Esophagus muscularis mucosa (tissue), 3 donors: Measurements from ENCODE around the gene NUMA1.

ENCODE experiments used
- POLR2A ChIP-seq: fragments of 450-650 bp; IDR thresholded peaks from one replicate; pipeline ENCODE4 v1.6.1; 2017; ENCODE audit warnings: antibody characterized with exemption, moderate library complexity, mild to moderate bottlenecking, low read depth
- TF ChIP-seq, protein P1 (sequence below), 3 experiments: fragments of 200-600 bp in 2 of 3; fragments of 450-650 bp in 1 of 3; sonication (generic) in 2 of 3; IDR thresholded peaks; one replicate each; pipeline ENCODE4 v1.5.1; 2017 to 2019; ENCODE audit warnings: antibody characterized with exemption in 3 of 3, mild to moderate bottlenecking in 2 of 3, moderate library complexity in 1 of 3

DNA sequence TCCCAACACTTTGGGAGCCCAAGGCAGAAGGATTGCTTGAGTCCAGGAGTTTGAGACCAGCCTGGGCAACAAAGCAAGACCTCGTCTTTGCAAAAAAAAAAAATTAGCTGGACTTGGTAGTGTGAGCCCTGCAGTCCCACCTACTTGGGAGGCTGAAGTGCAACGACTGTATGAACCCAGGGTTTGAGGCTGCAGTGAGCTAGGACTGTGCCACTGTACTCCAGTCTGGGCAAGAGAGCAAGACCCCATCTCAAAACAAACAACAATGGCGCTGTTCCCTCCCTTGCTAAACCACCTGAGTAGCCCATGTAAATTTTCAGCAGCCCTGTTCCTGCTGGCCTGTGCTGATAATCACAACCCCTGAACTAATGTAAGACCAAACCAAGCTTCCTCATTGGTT, 19.7 kb upstream of the NUMA1 start:
- no peak for TF ChIP-seq POLR2A
- TF ChIP-seq, protein P1, sequence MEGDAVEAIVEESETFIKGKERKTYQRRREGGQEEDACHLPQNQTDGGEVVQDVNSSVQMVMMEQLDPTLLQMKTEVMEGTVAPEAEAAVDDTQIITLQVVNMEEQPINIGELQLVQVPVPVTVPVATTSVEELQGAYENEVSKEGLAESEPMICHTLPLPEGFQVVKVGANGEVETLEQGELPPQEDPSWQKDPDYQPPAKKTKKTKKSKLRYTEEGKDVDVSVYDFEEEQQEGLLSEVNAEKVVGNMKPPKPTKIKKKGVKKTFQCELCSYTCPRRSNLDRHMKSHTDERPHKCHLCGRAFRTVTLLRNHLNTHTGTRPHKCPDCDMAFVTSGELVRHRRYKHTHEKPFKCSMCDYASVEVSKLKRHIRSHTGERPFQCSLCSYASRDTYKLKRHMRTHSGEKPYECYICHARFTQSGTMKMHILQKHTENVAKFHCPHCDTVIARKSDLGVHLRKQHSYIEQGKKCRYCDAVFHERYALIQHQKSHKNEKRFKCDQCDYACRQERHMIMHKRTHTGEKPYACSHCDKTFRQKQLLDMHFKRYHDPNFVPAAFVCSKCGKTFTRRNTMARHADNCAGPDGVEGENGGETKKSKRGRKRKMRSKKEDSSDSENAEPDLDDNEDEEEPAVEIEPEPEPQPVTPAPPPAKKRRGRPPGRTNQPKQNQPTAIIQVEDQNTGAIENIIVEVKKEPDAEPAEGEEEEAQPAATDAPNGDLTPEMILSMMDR (IDR thresholded peaks at IDR 0.05) = no peak
